ENCODE measurements around the gene CLEC4A. TPM values are rescaled to one million over a fixed set of nuclear protein-coding genes. Genes with fewer than 3 reads are reported as not detected.

Gene CLEC4A
- total and polyA plus RNA-seq, 10 of the 15 experiments (the other 5 are each of a cell fraction or from before 2014, with no cell fraction given), result 0.62 to 2.1 (median 1.1) TPM

GRCh38 chr12:8088574-8088973 lies 34.8 kb upstream of the CLEC4A start:
- DNase-seq (ENCODE audit: low read depth, low spot score) (no peak), FAIRE-seq (peak; percentile 79), ATAC-seq (peak; percentile 84)
- Histone ChIP-seq H3K27ac (ENCODE audit: control insufficient read depth, insufficient read depth) (peak overlapping the region; percentile 70), H3K36me3 (ENCODE audit: control insufficient read depth in 2 of 2, insufficient read depth in 2 of 2, low read length in 1 of 2) (peaks cover 9 to 26% of the 10 kb centered on the region in 2 experiments), H3K4me1 (ENCODE audit: control insufficient read depth, insufficient read depth, low read length) (peaks cover 12% of the 10 kb centered on the region), H3K4me2 (ENCODE audit: control insufficient read depth, insufficient read depth) (peak overlapping the region; percentile 94), H3K9me3 (replicated peaks; ENCODE audit: control insufficient read depth, insufficient read depth, low read length) (no peaks in the 10 kb centered on the region), H3K79me2 (ENCODE audit: control insufficient read depth, insufficient read depth, low read length) (peaks cover 56% of the 10 kb centered on the region), H3K4me3 (peak overlapping the region; percentile 43), H4K20me1 (ENCODE audit: control insufficient read depth, insufficient read depth) (no peaks in the 10 kb centered on the region), H2AFZ (ENCODE audit: control insufficient read depth, low read depth, low read length) (no peak overlapping the region; the same call in none of the 2 replicates), H3K9ac (ENCODE audit: control insufficient read depth, insufficient read depth, low read length) (0 out of 2 replicates have a peak overlapping the region, but pooled peaks have one; percentile 2), H3K27me3 (replicated peaks in 1 of 2; ENCODE audit: control insufficient read depth in 2 of 2, insufficient read depth in 2 of 2, low read length in 1 of 2) (no peaks in the 10 kb centered on the region)
- 0% methylated on average over 3 of the region's 3 CpGs for WGBS (ENCODE audit: insufficient coverage, insufficient replicate concordance, low lambda C conversion rate, missing lambda C conversion rate)
- SMC1A ChIA-PET (ENCODE audit: uncharacterized antibody, unreplicated experiment), result interaction anchor here (0.6 to 2.1 kb wide), 10 partner anchors 10 to 570 kb away, joined by 3 to 8 read pairs (median 4); partner anchors contain the start of gene FAM90A1
- POLR2A ChIA-PET, result interaction anchor here (0.8 to 2.7 kb wide), 5 partner anchors 10 to 118 kb away, joined by 3 to 13 read pairs (median 5); partner anchors contain the start of gene FOXJ2
- CTCF ChIA-PET, result interaction anchor here (0.8 to 2.7 kb wide), 7 partner anchors 9 to 155 kb away, joined by 3 to 10 read pairs (median 4); no protein-coding TSS in a partner anchor
- RAD21 ChIA-PET (ENCODE audit: unreplicated experiment), result interaction anchor here (0.6 to 2.3 kb wide), 7 partner anchors 9 to 1672 kb away, joined by 3 to 7 read pairs (median 3); partner anchors contain the start of gene CD69
- no TSS peak for BruUV-seq (replicated peaks)
- in situ Hi-C loops (cut with MboI) (no loop called here), intact Hi-C loops (cut with micrococcal nuclease; ENCODE audit: unreplicated experiment) (loop anchor here (10.0 kb wide), 1 partner anchor 154 kb away; the partner anchor contains the start of gene SLC2A3)
- TF ChIP-seq STAT3 (IDR thresholded peaks at IDR 0.05; ENCODE audit: low read depth, low read length) (no peak), SMC3 (IDR thresholded peaks at IDR 0.05; ENCODE audit: borderline replicate concordance, low read length) (no peak), NFXL1 (IDR thresholded peaks at IDR 0.05; ENCODE audit: borderline replicate concordance) (no peak), KLF5 (IDR thresholded peaks at IDR 0.05; ENCODE audit: partially characterized antibody) (no peak), IKZF2 (IDR thresholded peaks at IDR 0.05) (0 out of 4 replicates have a peak, but pooled peaks of 1 of the 2 experiments have one; percentile 21), RBBP5 (conservative IDR thresholded peaks at IDR 0.05) (no peak), CBX3 (IDR thresholded peaks at IDR 0.05; ENCODE audit: borderline replicate concordance, low read depth) (no peak), ATF7 (IDR thresholded peaks at IDR 0.05; ENCODE audit: low read depth) (peak; percentile 31; the same call in 1 of the 2 replicates), PKNOX1 (IDR thresholded peaks at IDR 0.05) (peak; percentile 36; the same call in 1 of the 2 replicates), ETV6 (conservative IDR thresholded peaks at IDR 0.05 in 1 of 2, IDR thresholded peaks at IDR 0.05 in 1 of 2; ENCODE audit: borderline replicate concordance in 1 of 2, low read depth in 1 of 2) (peak in 1 of 2 experiments; percentile 72; a peak in 1 of 4 replicates), RUNX3 (IDR thresholded peaks at IDR 0.05; ENCODE audit: low read length) (peak; percentile 80), POLR2AphosphoS2 (IDR thresholded peaks at IDR 0.05; ENCODE audit: low read depth, low read length) (no peak), YBX1 (IDR thresholded peaks at IDR 0.05) (no peak), GABPA (IDR thresholded peaks at IDR 0.05; ENCODE audit: low read depth) (no peak), CBFB (IDR thresholded peaks at IDR 0.05; ENCODE audit: low read depth) (peak; percentile 23; the same call in 1 of the 2 replicates), HDGF (IDR thresholded peaks at IDR 0.05) (peak; percentile 26; the same call in 1 of the 2 replicates), TAF1 (IDR thresholded peaks at IDR 0.05; ENCODE audit: borderline replicate concordance, low read depth, low read length) (no peak)
- TF ChIP-seq, protein P1, sequence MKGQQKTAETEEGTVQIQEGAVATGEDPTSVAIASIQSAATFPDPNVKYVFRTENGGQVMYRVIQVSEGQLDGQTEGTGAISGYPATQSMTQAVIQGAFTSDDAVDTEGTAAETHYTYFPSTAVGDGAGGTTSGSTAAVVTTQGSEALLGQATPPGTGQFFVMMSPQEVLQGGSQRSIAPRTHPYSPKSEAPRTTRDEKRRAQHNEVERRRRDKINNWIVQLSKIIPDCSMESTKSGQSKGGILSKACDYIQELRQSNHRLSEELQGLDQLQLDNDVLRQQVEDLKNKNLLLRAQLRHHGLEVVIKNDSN (IDR thresholded peaks at IDR 0.05; ENCODE audit: borderline replicate concordance, extremely low read length, insufficient read depth, low read depth, low read length), result no peak
- TF ChIP-seq, protein P2, sequence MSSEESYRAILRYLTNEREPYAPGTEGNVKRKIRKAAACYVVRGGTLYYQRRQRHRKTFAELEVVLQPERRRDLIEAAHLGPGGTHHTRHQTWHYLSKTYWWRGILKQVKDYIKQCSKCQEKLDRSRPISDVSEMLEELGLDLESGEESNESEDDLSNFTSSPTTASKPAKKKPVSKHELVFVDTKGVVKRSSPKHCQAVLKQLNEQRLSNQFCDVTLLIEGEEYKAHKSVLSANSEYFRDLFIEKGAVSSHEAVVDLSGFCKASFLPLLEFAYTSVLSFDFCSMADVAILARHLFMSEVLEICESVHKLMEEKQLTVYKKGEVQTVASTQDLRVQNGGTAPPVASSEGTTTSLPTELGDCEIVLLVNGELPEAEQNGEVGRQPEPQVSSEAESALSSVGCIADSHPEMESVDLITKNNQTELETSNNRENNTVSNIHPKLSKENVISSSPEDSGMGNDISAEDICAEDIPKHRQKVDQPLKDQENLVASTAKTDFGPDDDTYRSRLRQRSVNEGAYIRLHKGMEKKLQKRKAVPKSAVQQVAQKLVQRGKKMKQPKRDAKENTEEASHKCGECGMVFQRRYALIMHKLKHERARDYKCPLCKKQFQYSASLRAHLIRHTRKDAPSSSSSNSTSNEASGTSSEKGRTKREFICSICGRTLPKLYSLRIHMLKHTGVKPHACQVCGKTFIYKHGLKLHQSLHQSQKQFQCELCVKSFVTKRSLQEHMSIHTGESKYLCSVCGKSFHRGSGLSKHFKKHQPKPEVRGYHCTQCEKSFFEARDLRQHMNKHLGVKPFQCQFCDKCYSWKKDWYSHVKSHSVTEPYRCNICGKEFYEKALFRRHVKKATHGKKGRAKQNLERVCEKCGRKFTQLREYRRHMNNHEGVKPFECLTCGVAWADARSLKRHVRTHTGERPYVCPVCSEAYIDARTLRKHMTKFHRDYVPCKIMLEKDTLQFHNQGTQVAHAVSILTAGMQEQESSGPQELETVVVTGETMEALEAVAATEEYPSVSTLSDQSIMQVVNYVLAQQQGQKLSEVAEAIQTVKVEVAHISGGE (CRISPR knock-in tag; IDR thresholded peaks at IDR 0.05), result no peak
